MG63 (cell line): ENCODE data around the gene DAPK2. TPM values are rescaled to one million over a fixed set of nuclear protein-coding genes. Genes with fewer than 3 reads are reported as not detected.

Source experiments
- DNase-seq: peaks from one replicate; pipeline ENCODE4 v3.0.0-alpha.2; 2020
- H3K27me3 ChIP-seq: fragments of 250-450 bp; sonication (Bioruptor Pico); 2 replicates; pipeline ENCODE4 v1.5.1; 2020; ENCODE audit warnings: mild to moderate bottlenecking, moderate library complexity
- H3K36me3 ChIP-seq: fragments of 250-450 bp; sonication (Bioruptor Pico); 2 replicates; pipeline ENCODE4 v1.5.1; 2020; ENCODE audit warnings: mild to moderate bottlenecking, moderate library complexity
- H3K4me3 ChIP-seq: fragments of 250-450 bp; sonication (Bioruptor Pico); 2 replicates; pipeline ENCODE4 v1.5.1; 2020; ENCODE audit warnings: mild to moderate bottlenecking, moderate library complexity
- H3K9me3 ChIP-seq: fragments of 250-450 bp; sonication (Bioruptor Pico); 2 replicates; pipeline ENCODE4 v1.5.1; 2020; ENCODE audit warnings: mild to moderate bottlenecking, moderate library complexity
- total RNA-seq: library from RNA; depleted of rRNA; stranded (reverse); fragments of >200 nt; shearing (Covaris generic); gene quantifications from 2 replicates; pipeline ENCODE4 v1.2.3, GENCODE V29; 2014; ENCODE audit warnings: low replicate concordance

DAPK2 gene
- total RNA-seq, 1 experiment from 2014 or later = 3.5 TPM

- H3K27me3 ChIP-seq = no peaks in the 10 kb centered on the region
- H3K36me3 ChIP-seq = no peaks in the 10 kb centered on the region
- H3K4me3 ChIP-seq = no peak overlapping the region
- no peaks in the 10 kb centered on the region for H3K9me3 ChIP-seq
- no peak for DNase-seq
Measured at GRCh38 chr15:64037966-64038365, 8.3 kb downstream of the DAPK2 start.

GRCh38 chr15:64037116-64037515 is 9.2 kb downstream of the DAPK2 start:
- H3K27me3 ChIP-seq = no peaks in the 10 kb centered on the region
- no peaks in the 10 kb centered on the region for H3K36me3 ChIP-seq
- DNase-seq = no peak

DNA sequence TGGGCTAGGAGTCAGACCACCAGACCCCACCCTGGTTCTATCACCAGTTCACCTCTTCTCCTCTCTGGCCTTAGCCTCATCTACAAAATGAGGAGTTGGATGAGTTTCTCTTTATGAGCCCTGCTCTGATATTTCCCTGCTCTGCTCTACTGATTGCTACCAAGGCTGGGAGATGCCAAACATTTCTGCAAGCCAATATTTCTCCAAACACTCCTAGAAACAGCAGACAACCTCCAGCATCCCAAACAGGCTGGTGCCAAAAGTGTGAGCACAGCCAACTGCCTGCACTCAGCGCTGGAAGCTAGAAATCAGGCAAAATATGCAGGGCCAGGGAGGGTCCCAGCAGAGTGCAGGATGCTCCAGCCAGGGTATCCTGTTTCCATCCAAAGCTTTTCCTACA is 10.8 kb downstream of the DAPK2 start:
- DNase-seq = no peak
- Histone ChIP-seq H3K36me3 (no peaks in the 10 kb centered on the region), H3K4me3 (no peak overlapping the region), H3K9me3 (no peaks in the 10 kb centered on the region), H3K27me3 (no peaks in the 10 kb centered on the region)

More at GRCh38 chr15:64037116-64037515, 9.2 kb downstream of the DAPK2 start:
- Histone ChIP-seq H3K9me3 (no peaks in the 10 kb centered on the region), H3K4me3 (no peak overlapping the region)

DNA sequence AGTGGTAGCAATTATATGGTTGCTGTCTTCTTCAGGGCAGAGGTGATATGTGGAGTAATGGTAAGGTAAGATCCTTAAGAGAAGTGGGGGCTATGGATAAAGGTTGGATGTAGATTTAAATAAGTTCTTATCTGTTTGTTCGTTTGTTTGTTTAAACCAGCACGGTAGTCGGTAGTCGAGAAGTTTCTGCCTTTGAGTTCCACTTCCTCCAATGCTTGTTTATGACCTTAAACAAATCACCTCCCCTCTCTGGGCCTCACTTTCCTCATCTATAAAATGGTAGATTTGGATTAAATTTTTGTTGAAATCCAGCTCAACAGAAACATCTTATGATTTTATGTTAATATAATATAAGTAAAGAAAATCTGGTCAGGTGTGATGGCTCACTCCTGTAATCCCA is 11.8 kb downstream of the DAPK2 start:
- no peak for DNase-seq
- Histone ChIP-seq H3K9me3 (no peaks in the 10 kb centered on the region), H3K36me3 (no peaks in the 10 kb centered on the region), H3K27me3 (no peaks in the 10 kb centered on the region), H3K4me3 (no peak overlapping the region)

DNA sequence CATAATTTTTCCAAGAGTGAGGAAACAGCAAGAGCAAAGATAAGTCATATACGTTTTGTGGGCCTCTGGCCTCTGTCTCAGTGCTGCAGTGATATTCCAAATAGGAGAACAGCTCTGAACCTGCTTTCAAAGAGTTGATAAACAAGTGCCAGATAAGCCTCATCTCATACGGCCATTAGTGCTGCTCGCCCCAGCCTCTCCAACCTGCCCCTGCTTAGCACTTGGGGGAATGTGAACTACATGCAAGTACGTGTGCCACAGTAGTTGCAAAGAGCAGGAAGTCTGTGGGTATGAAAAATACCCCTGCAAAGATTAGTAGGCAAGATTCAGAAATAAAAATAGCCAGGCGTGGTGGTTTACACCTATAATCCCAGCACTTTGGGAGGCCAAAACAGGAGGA is 14.0 kb downstream of the DAPK2 start:
- Histone ChIP-seq H3K36me3 (no peaks in the 10 kb centered on the region), H3K9me3 (no peaks in the 10 kb centered on the region), H3K4me3 (no peak overlapping the region), H3K27me3 (no peaks in the 10 kb centered on the region)
- DNase-seq = no peak

GRCh38 chr15:64030123-64030522 is 16.2 kb downstream of the DAPK2 start:
- no peaks in the 10 kb centered on the region for H3K9me3 ChIP-seq
- no peaks in the 10 kb centered on the region for H3K27me3 ChIP-seq
- no peaks in the 10 kb centered on the region for H3K36me3 ChIP-seq
- no peak overlapping the region for H3K4me3 ChIP-seq
- DNase-seq = no peak

GRCh38 chr15:64029633-64030032 is 16.7 kb downstream of the DAPK2 start:
- Histone ChIP-seq H3K4me3 (no peak overlapping the region), H3K9me3 (no peaks in the 10 kb centered on the region), H3K36me3 (no peaks in the 10 kb centered on the region), H3K27me3 (no peaks in the 10 kb centered on the region)
- no peak for DNase-seq

DNA sequence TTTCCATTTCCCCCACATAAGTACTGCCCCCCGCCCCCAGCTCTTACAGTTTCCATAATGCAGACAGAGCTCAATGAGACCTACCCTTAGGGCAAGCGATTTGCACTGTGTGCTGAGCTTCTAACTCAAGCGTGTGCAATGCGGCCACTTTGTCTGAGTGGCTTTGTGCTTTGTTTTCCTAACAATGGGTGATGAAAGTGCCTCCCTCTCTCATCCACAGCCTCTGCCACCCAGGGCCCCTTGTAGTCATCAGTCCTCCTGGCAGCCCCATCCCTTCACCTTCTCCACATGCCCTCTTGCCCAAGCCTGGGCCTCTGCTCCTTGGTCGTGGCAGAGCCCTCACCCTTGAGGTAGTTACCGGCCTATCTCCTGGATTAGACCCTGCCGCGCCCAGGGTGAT is 17.2 kb downstream of the DAPK2 start:
- H3K4me3 ChIP-seq = no peak overlapping the region
- H3K27me3 ChIP-seq = no peaks in the 10 kb centered on the region
- H3K9me3 ChIP-seq = no peaks in the 10 kb centered on the region
- no peaks in the 10 kb centered on the region for H3K36me3 ChIP-seq
- no peak for DNase-seq

GRCh38 chr15:64026591-64026990 is 19.7 kb downstream of the DAPK2 start:
- no peaks in the 10 kb centered on the region for H3K36me3 ChIP-seq
- H3K27me3 ChIP-seq = no peaks in the 10 kb centered on the region
- no peak overlapping the region for H3K4me3 ChIP-seq
- H3K9me3 ChIP-seq = peaks cover 3% of the 10 kb centered on the region; the same call in 1 of the 2 replicates
- DNase-seq = no peak

GRCh38 chr15:64024172-64025050 is 21.9 kb downstream of the DAPK2 start:
- H3K27me3 ChIP-seq = no peaks in the 10 kb centered on the region
- peak; percentile 28 for DNase-seq
- H3K4me3 ChIP-seq = no peak overlapping the region
- peaks cover 10% of the 10 kb centered on the region for H3K9me3 ChIP-seq
- peaks cover 9% of the 10 kb centered on the region; the same call in 1 of the 2 replicates for H3K36me3 ChIP-seq

- H3K27me3 ChIP-seq = no peaks in the 10 kb centered on the region
- H3K4me3 ChIP-seq = no peak overlapping the region
- DNase-seq = no peak
- H3K9me3 ChIP-seq = peaks cover 10% of the 10 kb centered on the region
- peaks cover 9% of the 10 kb centered on the region; the same call in 1 of the 2 replicates for H3K36me3 ChIP-seq
Measured at GRCh38 chr15:64023220-64023619, 23.1 kb downstream of the DAPK2 start.

- H3K36me3 ChIP-seq = peaks cover 9% of the 10 kb centered on the region; the same call in 1 of the 2 replicates
- H3K27me3 ChIP-seq = no peaks in the 10 kb centered on the region
- no peak overlapping the region for H3K4me3 ChIP-seq
- peaks cover 10% of the 10 kb centered on the region for H3K9me3 ChIP-seq
- no peak for DNase-seq
Measured at GRCh38 chr15:64022571-64022970, 23.7 kb downstream of the DAPK2 start.

DNA sequence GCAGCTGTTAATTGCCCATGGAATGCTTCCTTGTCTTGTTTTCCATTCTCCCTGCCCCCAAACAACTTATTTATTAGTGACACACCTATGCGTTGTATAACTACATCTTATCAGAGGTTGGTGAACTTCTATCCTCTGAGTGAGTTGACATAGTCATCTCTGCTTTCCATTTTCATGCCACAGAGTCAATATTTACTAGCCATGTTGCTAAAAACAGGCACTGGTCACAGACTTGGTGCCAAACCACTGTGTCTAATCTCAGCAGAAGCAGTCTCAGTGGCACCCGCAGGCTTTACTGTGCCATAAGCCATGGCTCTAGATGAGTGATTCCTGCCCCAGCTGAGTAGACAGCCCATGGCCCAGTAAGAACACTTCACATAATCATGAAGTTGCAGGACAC is 26.5 kb downstream of the DAPK2 start:
- Histone ChIP-seq H3K4me3 (no peak overlapping the region), H3K36me3 (peaks cover 9% of the 10 kb centered on the region; the same call in 1 of the 2 replicates), H3K9me3 (peaks cover 10% of the 10 kb centered on the region), H3K27me3 (no peaks in the 10 kb centered on the region)
- peak; percentile 49 for DNase-seq

DNA sequence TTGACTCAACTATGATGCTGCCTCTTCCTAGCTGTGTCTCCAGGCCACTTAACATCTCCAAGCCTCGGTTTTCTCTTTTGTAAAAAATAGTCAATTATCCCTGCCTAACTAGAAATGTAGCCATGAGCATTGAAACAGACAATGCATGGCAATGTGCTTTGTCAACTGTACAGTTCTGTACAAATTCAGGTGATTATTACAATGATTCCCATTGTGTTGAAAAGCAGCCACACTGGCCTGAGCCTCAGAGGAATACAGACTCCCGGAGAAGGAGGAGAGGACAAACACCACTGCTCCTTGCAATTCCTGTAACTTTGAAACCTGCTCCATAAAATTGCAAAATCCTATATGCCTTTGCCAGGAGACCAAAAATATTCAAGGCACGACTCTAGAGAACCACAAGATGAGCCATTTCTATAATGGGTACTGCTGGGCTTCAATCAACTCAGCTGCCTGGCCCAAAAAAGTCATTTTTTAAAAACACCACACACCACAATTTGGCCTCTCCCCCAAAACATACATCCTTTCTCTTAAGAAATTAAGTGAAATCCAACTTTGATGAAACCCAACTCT is 28.6 kb downstream of the DAPK2 start:
- H3K4me3 ChIP-seq = no peak overlapping the region
- no peak for DNase-seq
- peaks cover 9% of the 10 kb centered on the region; the same call in 1 of the 2 replicates for H3K36me3 ChIP-seq
- peaks cover 10% of the 10 kb centered on the region for H3K9me3 ChIP-seq
- H3K27me3 ChIP-seq = no peaks in the 10 kb centered on the region

DNA sequence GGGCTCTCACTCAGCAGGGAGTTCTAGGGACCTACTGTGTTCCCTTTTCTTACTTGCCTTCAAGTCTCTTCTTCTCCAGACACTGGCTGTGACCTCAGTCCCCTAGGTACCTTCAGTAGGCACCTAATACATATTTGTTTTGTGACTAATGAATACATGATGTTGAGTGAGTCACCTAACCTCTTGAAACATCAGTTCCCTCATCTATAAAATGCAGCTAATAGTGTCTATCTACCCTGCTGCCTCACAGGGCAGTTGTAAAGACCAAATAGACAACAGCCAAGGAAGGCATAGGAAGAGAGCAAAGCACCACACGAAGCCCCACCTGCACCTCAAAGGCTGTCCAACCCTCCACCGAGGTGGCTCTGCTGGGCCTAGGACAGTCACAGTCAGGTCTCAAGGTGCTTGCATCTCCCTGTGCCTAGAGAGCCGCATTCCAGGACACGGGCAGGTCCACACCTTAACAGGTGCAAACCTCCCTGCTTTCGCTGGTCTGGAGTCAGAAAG is 29.1 kb downstream of the DAPK2 start:
- H3K27me3 ChIP-seq = no peaks in the 10 kb centered on the region
- peaks cover 9% of the 10 kb centered on the region; the same call in 1 of the 2 replicates for H3K36me3 ChIP-seq
- DNase-seq = peak; percentile 31
- H3K4me3 ChIP-seq = no peak overlapping the region
- peaks cover 10% of the 10 kb centered on the region for H3K9me3 ChIP-seq

DNA sequence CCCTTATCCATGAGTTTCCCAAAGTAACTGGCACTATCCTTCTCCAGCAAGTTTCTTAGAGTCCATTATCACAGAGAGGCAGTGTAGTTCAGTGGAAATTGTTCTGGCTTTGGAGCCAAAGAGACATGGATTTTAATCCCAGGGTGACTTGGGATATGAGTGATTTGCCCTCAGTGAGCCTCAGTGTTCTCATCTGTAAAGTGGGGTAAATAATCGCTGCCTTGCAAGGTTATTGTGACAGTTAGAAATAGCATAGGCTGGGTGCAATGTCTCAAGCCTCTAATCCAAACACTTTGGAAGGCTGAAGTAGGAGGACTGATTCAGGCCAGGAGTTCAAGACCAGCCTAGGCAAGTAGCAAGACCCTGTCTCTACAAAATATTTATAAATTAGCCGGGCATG is 30.0 kb downstream of the DAPK2 start:
- Histone ChIP-seq H3K36me3 (peaks cover 7% of the 10 kb centered on the region; the same call in 1 of the 2 replicates), H3K4me3 (no peak overlapping the region), H3K27me3 (no peaks in the 10 kb centered on the region), H3K9me3 (peaks cover 3% of the 10 kb centered on the region; the same call in 1 of the 2 replicates)
- DNase-seq = no peak

- H3K36me3 ChIP-seq = no peaks in the 10 kb centered on the region
- no peaks in the 10 kb centered on the region for H3K27me3 ChIP-seq
- no peak overlapping the region for H3K4me3 ChIP-seq
- no peaks in the 10 kb centered on the region for H3K9me3 ChIP-seq
- DNase-seq = peak; percentile 64
Measured at GRCh38 chr15:64014995-64015394, 31.3 kb downstream of the DAPK2 start.
